CD4-positive, alpha-beta T cell (primary cell): ENCODE results near the gene PDS5A. TPM values are rescaled to one million over a fixed set of nuclear protein-coding genes. Genes with fewer than 3 reads are reported as not detected.

ENCODE experiments used
- ATAC-seq: fragments of 200-7000 bp; cut with Tn5 transposase; one replicate; pipeline ENCODE4 v1.10.0; 2022; ENCODE audit warnings: mild to moderate bottlenecking; ENCODE audit not compliant: poor library complexity
- CTCF ChIA-PET: fragments of 350-600 bp; sonication (Branson Sonifier 250); formaldehyde crosslinking; loops from one replicate; lab custom pipeline; 2021; ENCODE audit warnings: antibody characterized with exemption, inconsistent platforms; lab: Charles Lee
- POLR2A ChIA-PET: fragments of 350-600 bp; sonication (Branson Sonifier 250); formaldehyde crosslinking; loops from one replicate; lab custom pipeline; 2021; ENCODE audit warnings: antibody characterized with exemption, inconsistent platforms; lab: Charles Lee
- DNase-seq, 14 experiments: peaks; one replicate each; pipeline ENCODE4 v3.0.0-alpha.2; 2013 to 2020; ENCODE audit warnings: mixed read lengths in 2 of 14
- H3K27ac ChIP-seq, 2 donors: one replicate each; pipeline versions ENCODE4 v1.5.1 to v1.7.0; 2013; ENCODE audit warnings: low read length in 2 of 2, low read depth in 1 of 2, mild to moderate bottlenecking in 1 of 2
- H3K27me3 ChIP-seq, 2 experiments: 1 replicate in 1 of 2; 2 replicates in 1 of 2; pipeline versions ENCODE4 v1.6.1 to v1.7.0; 2013; ENCODE audit warnings: low read length in 2 of 2, control low read depth in 1 of 2, mild to moderate bottlenecking in 1 of 2, moderate library complexity in 1 of 2; ENCODE audit not compliant: insufficient read depth in 2 of 2, control insufficient read depth in 1 of 2
- H3K36me3 ChIP-seq: one replicate; pipeline ENCODE4 v1.6.1; 2013; ENCODE audit warnings: low read length, control low read depth; ENCODE audit not compliant: insufficient read depth
- H3K4me1 ChIP-seq: one replicate; pipeline ENCODE4 v1.6.1; 2013; ENCODE audit warnings: low read length, control low read depth; ENCODE audit not compliant: insufficient read depth
- H3K4me3 ChIP-seq: one replicate; pipeline ENCODE4 v1.5.1; 2013; ENCODE audit warnings: mild to moderate bottlenecking, low read length, moderate library complexity
- H3K9me3 ChIP-seq, 2 experiments: 1 replicate in 1 of 2; 2 replicates in 1 of 2; pipeline versions ENCODE4 v1.6.1 to v1.7.0; 2013; ENCODE audit warnings: low read length in 2 of 2, mild to moderate bottlenecking in 2 of 2, control low read depth in 1 of 2, moderate library complexity in 1 of 2; ENCODE audit not compliant: control insufficient read depth in 1 of 2, insufficient read depth in 1 of 2
- H3K27ac Mint-ChIP-seq: one replicate; pipeline ENCODE4 v1.8.0; 2020; ENCODE audit warnings: mixed read lengths
- H3K27me3 Mint-ChIP-seq: one replicate; pipeline ENCODE4 v1.8.0; 2021; ENCODE audit warnings: mixed read lengths
- H3K36me3 Mint-ChIP-seq: one replicate; pipeline ENCODE4 v1.8.0; 2021; ENCODE audit warnings: low read depth, mixed read lengths
- H3K4me1 Mint-ChIP-seq: one replicate; pipeline ENCODE4 v1.8.0; 2021; ENCODE audit warnings: low read depth, mixed read lengths
- H3K4me3 Mint-ChIP-seq: one replicate; pipeline ENCODE4 v1.8.0; 2020; ENCODE audit warnings: mild to moderate bottlenecking, mixed read lengths
- H3K9me3 Mint-ChIP-seq: one replicate; pipeline ENCODE4 v1.8.0; 2020; ENCODE audit warnings: mixed read lengths
- CTCF ChIP-seq: fragments of 200-600 bp; IDR thresholded peaks from one replicate; pipeline ENCODE4 v1.8.0; 2022; ENCODE audit warnings: antibody characterized with exemption, mild to moderate bottlenecking
- intact Hi-C, 2 experiments: fragments of 100-400 bp; cut with DNase I in 1 of 2; cut with micrococcal nuclease in 1 of 2; formaldehyde crosslinking; loops; one replicate each; pipeline versions ENCODE4 v1.15.1 to v1.9.0; 2023 to 2025; cut with DNase I, micrococcal nuclease
- total RNA-seq, 174 experiments: library from RNA in 2 of 174; stranded (reverse) in 2 of 174; gene quantifications; one replicate each; pipeline ENCODE4 v1.2.3 and lab custom pipeline; 2021 to 2026

Gene PDS5A
- total RNA-seq, 2 experiments from 2014 or later, result 80.0 to 80.6 TPM

- Mint-ChIP-seq H3K4me1 (no peaks in the 10 kb centered on the region), H3K4me3 (no peak overlapping the region), H3K27ac (no peak overlapping the region), H3K27me3 (no peaks in the 10 kb centered on the region), H3K9me3 (no peaks in the 10 kb centered on the region), H3K36me3 (peaks cover 89% of the 10 kb centered on the region)
- Histone ChIP-seq H3K27ac (no peak overlapping the region), H3K36me3 (peaks cover 75% of the 10 kb centered on the region), H3K4me3 (no peak overlapping the region), H3K4me1 (no peaks in the 10 kb centered on the region), H3K27me3 (no peaks in the 10 kb centered on the region), H3K9me3 (no peaks in the 10 kb centered on the region)
- ATAC-seq (no peak), DNase-seq (no peak)
- CTCF ChIA-PET, result interaction anchor here (0.7 kb wide), 1 partner anchor 303 kb away, joined by 3 read pairs; no protein-coding TSS in a partner anchor
- POLR2A ChIA-PET, result no interaction called here
- intact Hi-C loops, result no loop called here
- TF ChIP-seq CTCF, result no peak
Measured at GRCh38 chr4:39900966-39901365, 76.7 kb downstream of the PDS5A start.

GRCh38 chr4:39899291-39899690 is 78.4 kb downstream of the PDS5A start:
- TF ChIP-seq CTCF, result no peak
- no peaks in the 10 kb centered on the region for H3K27me3 Mint-ChIP-seq
- H3K9me3 Mint-ChIP-seq, result no peaks in the 10 kb centered on the region
- no peaks in the 10 kb centered on the region for H3K4me1 Mint-ChIP-seq
- DNase-seq, result no peak
- H3K27ac ChIP-seq, result no peak overlapping the region
- H3K4me1 ChIP-seq, result no peaks in the 10 kb centered on the region
- no peak for ATAC-seq
- CTCF ChIA-PET, result interaction anchor here (1.0 kb wide), 1 partner anchor 25 kb away, joined by 3 read pairs; no protein-coding TSS in a partner anchor
- intact Hi-C loops, result loop anchor here in 1 of 2 experiments (5.0 kb wide), 1 partner anchor 78 kb away; the partner anchor contains the start of gene PDS5A
- POLR2A ChIA-PET, result no interaction called here
- H3K4me3 Mint-ChIP-seq, result no peak overlapping the region
- H3K27me3 ChIP-seq, result no peaks in the 10 kb centered on the region
- H3K36me3 Mint-ChIP-seq, result peaks cover 91% of the 10 kb centered on the region
- H3K36me3 ChIP-seq, result peaks cover 80% of the 10 kb centered on the region
- no peaks in the 10 kb centered on the region for H3K9me3 ChIP-seq
- no peak overlapping the region for H3K27ac Mint-ChIP-seq
- H3K4me3 ChIP-seq, result no peak overlapping the region

- no peak for DNase-seq
- no peak overlapping the region for H3K27ac Mint-ChIP-seq
- H3K4me1 Mint-ChIP-seq, result no peaks in the 10 kb centered on the region
- no peak overlapping the region for H3K27ac ChIP-seq
- POLR2A ChIA-PET, result no interaction called here
- H3K4me1 ChIP-seq, result no peaks in the 10 kb centered on the region
- no peaks in the 10 kb centered on the region for H3K9me3 ChIP-seq
- CTCF ChIA-PET, result no interaction called here
- H3K9me3 Mint-ChIP-seq, result no peaks in the 10 kb centered on the region
- intact Hi-C loops, result loop anchor here in 1 of 2 experiments (5.0 kb wide), 1 partner anchor 79 kb away; the partner anchor contains the start of gene PDS5A
- TF ChIP-seq CTCF, result no peak
- no peaks in the 10 kb centered on the region for H3K27me3 ChIP-seq
- ATAC-seq, result no peak
- no peak overlapping the region for H3K4me3 ChIP-seq
- H3K36me3 Mint-ChIP-seq, result peaks cover 95% of the 10 kb centered on the region
- no peaks in the 10 kb centered on the region for H3K27me3 Mint-ChIP-seq
- no peak overlapping the region for H3K4me3 Mint-ChIP-seq
- H3K36me3 ChIP-seq, result peaks cover 81% of the 10 kb centered on the region
Measured at GRCh38 chr4:39898015-39898414, 79.7 kb downstream of the PDS5A start.
